ENCODE measurements around the gene CDK19.

GRCh38 chr6:110849781-110850180 is 34.5 kb upstream of the CDK19 start:
- TF ChIP-seq EZH2 (IDR thresholded peaks at IDR 0.05) = no peak
- TF ChIP-seq CTCF (IDR thresholded peaks at IDR 0.05) = no peak
